Ureter (tissue), 1 donor: Measurements from ENCODE around the gene ACOT11. TPM values are rescaled to one million over a fixed set of nuclear protein-coding genes. Genes with fewer than 3 reads are reported as not detected.

Experiments
- DNase-seq: peaks from one replicate; pipeline ENCODE4 v3.0.0-alpha.2; 2020; ENCODE audit warnings: low spot score
- total RNA-seq: library from RNA; stranded (reverse); gene quantifications from one replicate; pipeline ENCODE4 v1.2.4, GENCODE V29; 2023
- donor health status: DM: yes; HTN: yes; CAD: no.

Gene ACOT11
- total RNA-seq, 1 donor from 2014 or later, result 53.7 TPM

GRCh38 chr1:54564312-54565112 is 16.5 kb downstream of the ACOT11 start:
- DNase-seq, result peak; percentile 89

GRCh38 chr1:54565113-54565501 is 17.1 kb downstream of the ACOT11 start:
- no peak for DNase-seq

DNA sequence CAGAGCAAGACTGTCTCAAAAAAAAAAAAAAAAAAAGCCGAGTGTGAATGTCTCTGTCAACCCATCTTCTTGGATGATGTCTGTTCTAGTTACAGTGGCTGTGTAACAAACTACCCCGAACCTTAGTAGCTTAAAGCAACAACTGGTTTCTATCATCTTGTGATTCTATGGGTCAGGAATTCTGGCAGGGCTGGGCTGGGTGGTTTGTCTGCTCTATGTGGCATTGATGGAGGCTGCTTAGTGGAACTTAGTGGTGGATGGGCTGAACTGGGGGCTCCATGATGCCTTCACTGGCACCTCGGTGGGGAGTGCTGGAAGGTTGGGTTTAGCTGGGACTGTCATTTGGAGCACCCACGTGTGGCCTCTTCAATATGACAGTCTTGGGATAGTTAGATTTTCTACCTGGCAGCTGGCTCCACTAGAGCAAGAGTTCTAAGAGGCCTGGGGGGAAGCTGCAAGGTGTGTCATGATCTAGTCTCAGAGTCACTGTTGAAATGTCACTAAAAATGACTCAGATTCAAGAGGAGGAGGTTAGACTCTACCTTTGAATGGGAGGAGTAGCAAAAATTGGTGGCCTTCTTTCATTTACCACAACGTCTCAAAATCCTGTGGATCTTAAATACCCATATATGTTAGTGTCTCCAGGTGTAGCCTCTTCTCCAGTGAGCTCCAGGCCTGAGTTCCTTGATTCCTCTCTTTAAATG is 18.6 kb downstream of the ACOT11 start:
- DNase-seq, result no peak

GRCh38 chr1:54567961-54568360 is 19.9 kb downstream of the ACOT11 start:
- DNase-seq, result no peak

DNA sequence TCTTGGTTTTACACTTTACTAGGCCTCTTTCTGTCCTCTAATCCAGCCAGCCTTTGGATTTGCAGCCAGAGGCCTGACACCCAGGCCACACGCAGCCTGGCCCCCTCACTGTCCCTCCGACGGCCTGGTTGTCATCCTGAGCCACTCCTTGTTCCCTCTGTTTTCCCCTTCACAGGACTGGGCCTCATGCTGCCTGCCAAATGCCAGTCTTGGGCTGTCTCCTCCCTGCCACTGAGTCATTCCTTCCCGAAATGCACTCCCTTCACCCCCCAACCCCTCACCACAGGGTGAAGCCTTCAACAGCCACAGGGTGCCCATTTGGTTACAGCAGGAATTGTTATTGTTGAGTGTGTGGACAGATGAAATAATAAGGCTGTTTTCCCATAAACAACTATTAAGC is 21.3 kb downstream of the ACOT11 start:
- DNase-seq, result no peak

DNA sequence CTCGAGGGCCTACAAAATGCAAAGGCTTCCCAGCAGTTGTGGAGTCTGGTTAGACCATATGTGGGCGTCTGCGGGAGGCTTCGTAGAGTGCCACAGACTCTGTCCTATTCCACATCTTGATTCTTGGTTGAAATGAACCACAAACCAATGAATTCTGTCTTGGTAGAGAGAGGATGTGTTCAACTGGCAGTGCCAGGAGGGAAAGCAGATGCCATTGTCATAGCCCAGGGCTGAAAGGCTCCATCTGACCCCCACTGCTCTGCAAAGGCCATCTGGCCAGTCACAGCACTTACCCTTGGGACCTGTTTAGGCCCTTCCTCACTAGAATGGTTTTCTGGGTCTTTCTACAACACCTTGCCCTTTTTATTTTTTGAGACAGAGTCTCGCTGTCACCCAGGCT is 22.1 kb downstream of the ACOT11 start:
- DNase-seq, result no peak

DNA sequence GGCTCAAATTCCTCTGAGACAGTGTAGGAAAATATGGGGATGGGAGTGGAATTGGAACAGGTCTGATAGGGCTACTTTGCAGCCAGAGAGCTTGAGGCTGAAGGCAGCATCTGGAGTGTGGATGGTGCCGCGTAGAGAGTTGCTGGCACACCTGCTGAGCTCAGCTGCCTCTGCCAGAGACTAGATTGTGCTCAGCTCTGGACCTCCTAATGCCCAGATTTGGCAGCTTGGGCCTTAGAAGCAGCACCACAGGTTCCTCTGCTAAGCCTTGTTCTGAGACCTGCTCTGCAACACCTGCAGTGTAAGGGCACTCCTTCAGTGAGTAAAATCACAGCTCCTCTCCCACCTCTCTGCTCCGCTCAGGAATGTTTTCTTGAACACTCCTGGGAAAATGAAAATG is 23.3 kb downstream of the ACOT11 start:
- DNase-seq, result no peak

DNA sequence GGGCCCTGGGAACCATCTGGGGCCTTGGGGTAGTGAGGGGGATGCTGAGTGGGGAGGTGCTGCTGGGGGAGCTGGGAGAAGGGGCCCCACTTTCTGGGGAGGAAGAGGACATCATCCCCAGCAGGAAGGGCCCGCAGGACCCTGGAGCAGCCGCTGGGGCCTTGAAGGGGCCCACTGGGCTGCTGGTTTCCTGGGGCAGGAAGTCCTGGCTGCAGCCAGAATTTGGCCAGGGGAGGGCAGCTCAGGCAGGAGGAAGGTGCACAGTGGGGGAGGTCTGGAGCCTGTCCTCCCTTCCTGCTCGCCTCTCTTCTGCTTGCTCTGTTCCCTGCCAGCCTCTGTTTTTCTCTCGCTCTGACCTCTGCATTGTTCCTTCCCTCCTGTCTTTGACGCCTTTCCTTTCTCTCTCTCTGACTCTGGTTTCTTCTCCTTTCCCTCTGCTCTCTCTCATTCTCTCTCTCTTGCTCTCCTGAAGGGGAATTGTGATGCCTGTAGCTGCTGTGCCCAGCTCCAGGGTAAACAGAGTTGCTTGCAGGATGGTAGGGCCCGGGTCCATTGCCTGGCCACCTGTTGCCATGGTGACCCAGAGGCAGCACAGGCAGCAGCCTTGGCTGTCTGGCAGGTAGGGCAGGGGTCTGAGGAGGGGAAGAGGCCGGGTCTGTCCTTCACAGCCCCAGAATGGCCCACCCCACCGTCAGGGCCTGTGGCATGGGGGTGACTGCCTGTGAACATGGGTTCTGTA is 23.9 kb downstream of the ACOT11 start:
- no peak for DNase-seq

- DNase-seq, result no peak
Observed at GRCh38 chr1:54572542-54572850, 24.5 kb downstream of the ACOT11 start.

DNA sequence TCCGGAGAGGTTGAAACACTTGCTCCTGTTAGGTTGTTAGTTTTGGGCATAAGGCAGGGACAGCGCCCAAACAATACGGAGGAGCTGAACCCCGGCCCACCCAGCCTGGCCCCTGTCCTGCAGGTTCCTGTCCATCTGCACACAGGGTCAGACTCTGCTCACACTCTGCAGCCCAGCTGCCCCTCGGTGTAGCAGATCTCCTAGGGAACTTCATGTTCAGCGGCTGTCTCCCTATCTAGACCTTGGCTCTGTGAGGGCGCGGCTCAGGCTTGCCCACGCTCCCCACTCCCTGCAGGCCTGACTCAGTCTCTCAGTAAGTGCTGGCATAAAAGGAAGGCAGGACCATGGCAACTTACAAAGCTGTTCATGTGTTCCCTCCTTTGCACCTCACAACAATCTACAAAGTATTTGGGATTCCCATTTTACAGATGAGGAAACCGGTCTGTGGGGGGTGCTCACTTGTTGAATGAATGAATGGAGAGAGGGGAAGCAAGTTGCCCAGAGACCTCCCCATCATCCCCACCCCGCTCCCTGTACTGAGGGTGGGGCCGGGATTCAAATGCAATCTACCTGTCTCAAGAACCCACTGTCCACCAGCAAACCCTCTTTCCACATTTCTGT is 26.2 kb downstream of the ACOT11 start:
- DNase-seq, result no peak

DNA sequence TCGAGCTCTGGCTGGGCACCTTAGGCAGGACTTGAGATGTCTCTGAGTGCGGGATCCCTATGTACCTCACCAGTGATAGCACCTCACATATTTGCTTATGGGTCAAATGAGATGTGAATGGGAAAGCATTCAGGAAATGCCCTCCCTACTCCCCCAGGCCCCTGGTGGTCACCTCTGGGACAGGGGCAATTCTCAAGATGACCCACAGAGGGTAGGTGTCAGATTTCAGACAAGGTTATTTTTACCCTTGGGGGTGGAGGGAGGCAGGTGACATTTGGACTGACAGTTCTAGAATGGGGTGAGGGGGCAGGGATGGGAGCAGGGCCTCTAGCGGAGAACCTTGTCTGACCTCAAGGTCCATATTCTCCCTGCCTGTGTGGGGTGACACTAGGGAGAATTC is 27.1 kb downstream of the ACOT11 start:
- no peak for DNase-seq

GRCh38 chr1:54575605-54576290 is 27.7 kb downstream of the ACOT11 start:
- DNase-seq, result no peak

GRCh38 chr1:54577612-54578011 is 29.6 kb downstream of the ACOT11 start:
- peak; percentile 81 for DNase-seq

DNA sequence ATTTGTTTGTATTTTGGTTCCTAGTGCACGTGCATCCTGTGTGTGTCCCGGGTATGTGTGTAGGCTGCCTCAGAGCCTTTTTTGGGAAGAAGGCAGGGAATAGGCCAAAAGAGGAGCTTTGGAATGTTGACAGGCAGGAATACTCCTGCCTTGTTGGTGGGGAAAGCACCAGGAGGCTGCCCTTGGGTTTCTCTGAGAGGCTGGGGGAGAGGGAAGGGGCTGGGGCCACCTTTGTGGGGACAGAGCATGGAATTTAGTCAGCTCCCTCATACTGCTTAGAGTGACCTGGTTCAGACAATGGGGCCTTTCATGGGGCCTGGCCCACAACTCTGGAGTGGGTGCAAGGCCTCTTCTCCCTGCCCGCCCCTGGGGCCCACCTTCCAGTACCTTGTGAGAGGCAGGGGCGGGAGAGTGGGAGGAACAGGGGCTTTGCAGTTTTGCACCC is 31.3 kb downstream of the ACOT11 start:
- no peak for DNase-seq

GRCh38 chr1:54580856-54581550 is 33.0 kb downstream of the ACOT11 start:
- no peak for DNase-seq

DNA sequence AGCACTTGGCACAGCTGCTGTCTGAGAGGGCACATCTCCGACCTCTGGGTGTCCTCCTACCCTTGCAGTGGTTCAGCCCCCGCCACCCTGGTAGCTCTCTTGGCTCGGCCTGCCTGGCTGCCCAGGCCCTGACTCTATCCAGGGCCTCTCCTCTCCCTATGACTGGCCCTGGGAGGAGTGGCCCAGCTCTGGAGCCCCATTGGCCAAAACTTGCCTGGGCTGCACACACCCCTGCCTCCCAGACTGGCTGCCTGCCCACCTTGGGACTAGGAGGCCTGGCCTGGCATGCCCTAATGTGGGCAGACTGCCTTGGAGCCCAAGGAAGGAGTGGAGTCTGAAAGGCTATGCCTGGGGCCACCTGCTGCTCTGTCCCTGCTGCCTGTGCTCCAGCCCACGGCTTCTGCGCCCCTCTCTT is 33.6 kb downstream of the ACOT11 start:
- DNase-seq, result peak; percentile 95

DNA sequence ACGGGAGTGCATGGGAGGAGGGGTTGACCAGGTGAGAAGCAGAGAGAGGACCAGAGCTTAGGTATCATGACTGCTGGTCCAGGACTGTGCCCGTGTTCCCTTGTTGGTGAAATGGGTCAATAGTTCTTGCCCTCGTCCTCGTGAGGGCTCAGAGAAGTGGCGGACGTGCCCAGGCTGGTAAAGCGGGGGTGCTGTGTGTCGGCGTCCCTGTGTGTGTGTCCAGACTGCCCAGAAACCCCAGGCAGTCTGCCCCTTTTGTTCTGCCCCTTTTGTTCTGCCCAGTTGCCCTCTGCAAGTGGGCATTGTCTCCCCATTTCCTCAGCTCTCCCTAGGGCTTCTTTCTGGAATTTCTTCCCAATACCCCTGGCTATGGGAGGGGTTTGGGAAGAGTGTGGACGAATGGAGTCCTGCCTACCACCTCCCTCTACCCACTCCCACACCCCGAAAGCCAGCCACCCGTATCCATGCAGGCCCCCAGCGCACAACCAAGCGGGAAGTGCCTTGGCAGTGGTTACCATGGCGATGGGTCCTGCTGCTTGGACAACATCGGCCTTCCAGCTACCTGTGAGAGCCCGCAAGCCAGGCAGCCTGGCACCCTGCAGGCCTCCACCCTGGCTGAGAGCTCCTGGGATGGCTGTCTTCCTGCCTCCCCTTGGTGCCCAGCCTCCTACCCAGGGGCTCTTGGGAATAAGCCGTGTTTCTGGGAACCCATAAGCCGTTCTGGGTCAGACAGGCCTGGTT is 34.7 kb downstream of the ACOT11 start:
- no peak for DNase-seq

GRCh38 chr1:54583307-54583686 is 35.3 kb downstream of the ACOT11 start:
- DNase-seq, result no peak

- no peak for DNase-seq
Observed at GRCh38 chr1:54583871-54584270, 35.8 kb downstream of the ACOT11 start.

DNA sequence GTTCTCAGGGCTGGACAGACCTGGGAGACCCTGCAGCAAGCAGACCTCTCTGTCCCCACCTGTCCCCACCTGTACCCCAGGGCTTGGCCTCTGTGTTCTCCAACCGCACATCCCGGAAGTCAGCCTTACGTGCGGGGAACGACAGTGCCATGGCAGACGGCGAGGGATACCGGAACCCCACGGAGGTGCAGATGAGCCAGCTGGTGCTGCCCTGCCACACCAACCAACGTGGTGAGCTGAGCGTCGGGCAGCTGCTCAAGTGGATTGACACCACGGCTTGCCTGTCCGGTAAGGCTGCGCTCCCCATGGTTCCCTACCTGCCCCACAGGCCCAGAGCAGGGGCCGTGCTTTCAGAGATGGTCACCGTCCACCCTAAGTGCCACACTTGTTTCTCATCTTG is 36.5 kb downstream of the ACOT11 start:
- DNase-seq, result no peak
